Muscle layer of colon (tissue), 2 donors: ENCODE results near the gene ID2.

Source experiments
- H3K27ac ChIP-seq: one replicate; pipeline ENCODE4 v1.7.0; 2013; ENCODE audit warnings: low read depth, mild to moderate bottlenecking, low read length, moderate library complexity
- H3K27me3 ChIP-seq, 2 donors: one replicate each; pipeline ENCODE4 v1.7.0; 2013; ENCODE audit warnings: low read length in 2 of 2, mild to moderate bottlenecking in 2 of 2; ENCODE audit not compliant: insufficient read depth in 2 of 2, control insufficient read depth in 1 of 2
- H3K36me3 ChIP-seq: one replicate; pipeline ENCODE4 v1.7.0; 2013; ENCODE audit warnings: mild to moderate bottlenecking, low read length; ENCODE audit not compliant: insufficient read depth
- H3K4me1 ChIP-seq: one replicate; pipeline ENCODE4 v1.7.0; 2013; ENCODE audit warnings: mild to moderate bottlenecking, low read length; ENCODE audit not compliant: insufficient read depth
- H3K4me3 ChIP-seq, 2 donors: one replicate each; pipeline ENCODE4 v1.7.0; 2013; ENCODE audit warnings: low read length in 2 of 2, low read depth in 1 of 2, mild to moderate bottlenecking in 1 of 2, moderate library complexity in 1 of 2
- H3K9ac ChIP-seq: one replicate; pipeline ENCODE4 v1.7.0; 2013; ENCODE audit warnings: low read length
- H3K9me3 ChIP-seq: one replicate; pipeline ENCODE4 v1.7.0; 2013; ENCODE audit warnings: mild to moderate bottlenecking, low read length
- donor health status: abdominal sarcoma.
- donor health status: Adenocarcinoma of cecum.

The ID2 gene

GRCh38 chr2:8701681-8702379 lies 20.0 kb downstream of the ID2 start:
- Histone ChIP-seq H3K9me3 (no peaks in the 10 kb centered on the region), H3K27me3 (no peaks in the 10 kb centered on the region), H3K4me3 (no peak overlapping the region), H3K9ac (no peak overlapping the region), H3K27ac (no peak overlapping the region), H3K4me1 (no peaks in the 10 kb centered on the region), H3K36me3 (no peaks in the 10 kb centered on the region)

GRCh38 chr2:8704906-8705305 lies 23.1 kb downstream of the ID2 start:
- Histone ChIP-seq H3K4me1 (no peaks in the 10 kb centered on the region), H3K36me3 (no peaks in the 10 kb centered on the region), H3K27me3 (no peaks in the 10 kb centered on the region), H3K4me3 (no peak overlapping the region), H3K9ac (no peak overlapping the region), H3K27ac (no peak overlapping the region), H3K9me3 (no peaks in the 10 kb centered on the region)

- no peak overlapping the region for H3K27ac ChIP-seq
- no peaks in the 10 kb centered on the region for H3K27me3 ChIP-seq
- H3K9ac ChIP-seq: no peak overlapping the region
- H3K9me3 ChIP-seq: no peaks in the 10 kb centered on the region
- H3K4me1 ChIP-seq: no peaks in the 10 kb centered on the region
- H3K36me3 ChIP-seq: no peaks in the 10 kb centered on the region
- no peak overlapping the region for H3K4me3 ChIP-seq
Measured at GRCh38 chr2:8709611-8710010, 27.8 kb downstream of the ID2 start.

- Histone ChIP-seq H3K9ac (no peak overlapping the region), H3K36me3 (no peaks in the 10 kb centered on the region), H3K9me3 (no peaks in the 10 kb centered on the region), H3K4me1 (no peaks in the 10 kb centered on the region), H3K4me3 (no peak overlapping the region), H3K27me3 (no peaks in the 10 kb centered on the region), H3K27ac (no peak overlapping the region)
Measured at GRCh38 chr2:8710951-8711350, 29.1 kb downstream of the ID2 start.

DNA sequence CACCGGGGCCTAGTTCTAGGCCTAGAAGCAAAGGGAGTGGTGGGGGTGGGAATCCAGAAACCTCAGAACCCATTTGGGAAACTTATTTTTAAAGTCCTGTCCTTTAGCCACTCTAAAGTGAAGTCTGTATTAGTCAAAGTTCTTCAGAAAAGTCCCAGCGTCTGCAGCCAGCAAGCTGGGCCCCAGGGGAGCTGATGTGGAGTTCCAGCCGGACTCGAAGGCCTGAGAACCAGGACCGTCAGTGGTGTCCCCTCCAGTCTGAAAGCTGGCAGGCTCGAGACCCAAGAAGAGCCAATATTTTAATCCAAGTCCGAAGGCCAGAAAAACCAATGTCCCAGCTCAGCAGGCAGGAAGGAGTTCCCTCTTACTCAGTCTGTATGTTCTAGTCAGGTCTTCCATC lies 32.4 kb downstream of the ID2 start:
- H3K4me3 ChIP-seq: no peak overlapping the region
- no peak overlapping the region for H3K27ac ChIP-seq
- H3K4me1 ChIP-seq: no peaks in the 10 kb centered on the region
- no peaks in the 10 kb centered on the region for H3K9me3 ChIP-seq
- no peaks in the 10 kb centered on the region for H3K36me3 ChIP-seq
- no peaks in the 10 kb centered on the region for H3K27me3 ChIP-seq
- no peak overlapping the region for H3K9ac ChIP-seq

- Histone ChIP-seq H3K9ac (no peak overlapping the region), H3K9me3 (no peaks in the 10 kb centered on the region), H3K4me1 (no peaks in the 10 kb centered on the region), H3K36me3 (no peaks in the 10 kb centered on the region), H3K4me3 (no peak overlapping the region), H3K27me3 (no peaks in the 10 kb centered on the region), H3K27ac (no peak overlapping the region)
Measured at GRCh38 chr2:8714971-8715370, 33.1 kb downstream of the ID2 start.

GRCh38 chr2:8719528-8719927 lies 37.7 kb downstream of the ID2 start:
- Histone ChIP-seq H3K9me3 (no peaks in the 10 kb centered on the region), H3K27ac (no peak overlapping the region), H3K27me3 (no peaks in the 10 kb centered on the region)

DNA sequence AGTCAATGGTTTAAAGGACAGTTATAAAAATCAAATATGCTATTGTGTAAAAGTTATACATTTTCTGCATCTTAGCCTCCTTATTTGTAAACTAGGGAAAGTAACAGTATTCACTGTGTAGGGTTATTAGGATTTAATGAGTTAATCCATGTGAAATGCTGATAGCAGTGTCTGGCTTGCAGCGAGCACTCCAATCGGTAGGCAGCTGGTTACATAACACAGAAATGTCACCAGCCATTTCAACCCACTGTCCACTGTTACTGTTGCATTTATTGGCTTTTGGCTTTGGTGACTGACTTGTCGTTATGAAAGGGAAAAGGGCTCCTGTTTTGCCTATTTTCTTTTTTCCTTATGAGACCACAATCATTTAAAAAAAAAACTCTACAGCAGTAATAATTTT lies 38.9 kb downstream of the ID2 start:
- Histone ChIP-seq H3K27ac (no peak overlapping the region), H3K36me3 (no peaks in the 10 kb centered on the region), H3K4me1 (no peaks in the 10 kb centered on the region), H3K27me3 (no peaks in the 10 kb centered on the region), H3K9ac (no peak overlapping the region), H3K9me3 (no peaks in the 10 kb centered on the region), H3K4me3 (no peak overlapping the region)

More at GRCh38 chr2:8719528-8719927, 37.7 kb downstream of the ID2 start:
- H3K36me3 ChIP-seq: no peaks in the 10 kb centered on the region
- H3K4me3 ChIP-seq: no peak overlapping the region
- no peaks in the 10 kb centered on the region for H3K4me1 ChIP-seq
- no peak overlapping the region for H3K9ac ChIP-seq

DNA sequence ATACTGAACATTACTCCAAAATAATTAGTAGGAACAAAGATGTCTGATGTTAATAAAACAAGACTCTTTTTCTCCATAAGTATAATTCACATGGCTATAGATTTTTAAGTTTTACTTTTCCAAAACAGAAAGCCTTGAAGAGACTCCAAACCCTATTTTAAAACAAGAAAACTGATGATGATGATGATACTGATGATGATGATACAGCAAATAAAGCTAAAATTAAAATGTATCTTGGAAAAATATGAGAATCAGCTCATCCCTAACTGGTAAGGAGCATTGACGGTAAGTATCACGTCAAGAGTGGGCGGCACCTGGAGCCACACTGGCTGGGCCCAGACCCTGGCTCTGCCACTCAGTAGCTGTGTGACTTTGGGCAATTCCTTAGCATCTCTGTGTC lies 39.6 kb downstream of the ID2 start:
- no peaks in the 10 kb centered on the region for H3K27me3 ChIP-seq
- no peak overlapping the region for H3K4me3 ChIP-seq
- H3K9me3 ChIP-seq: no peaks in the 10 kb centered on the region
- no peak overlapping the region for H3K9ac ChIP-seq
- H3K4me1 ChIP-seq: no peaks in the 10 kb centered on the region
- H3K36me3 ChIP-seq: no peaks in the 10 kb centered on the region
- no peak overlapping the region for H3K27ac ChIP-seq

- H3K4me1 ChIP-seq: no peaks in the 10 kb centered on the region
- H3K9me3 ChIP-seq: no peaks in the 10 kb centered on the region
- no peak overlapping the region for H3K27ac ChIP-seq
Measured at GRCh38 chr2:8722986-8723385, 41.1 kb downstream of the ID2 start.

DNA sequence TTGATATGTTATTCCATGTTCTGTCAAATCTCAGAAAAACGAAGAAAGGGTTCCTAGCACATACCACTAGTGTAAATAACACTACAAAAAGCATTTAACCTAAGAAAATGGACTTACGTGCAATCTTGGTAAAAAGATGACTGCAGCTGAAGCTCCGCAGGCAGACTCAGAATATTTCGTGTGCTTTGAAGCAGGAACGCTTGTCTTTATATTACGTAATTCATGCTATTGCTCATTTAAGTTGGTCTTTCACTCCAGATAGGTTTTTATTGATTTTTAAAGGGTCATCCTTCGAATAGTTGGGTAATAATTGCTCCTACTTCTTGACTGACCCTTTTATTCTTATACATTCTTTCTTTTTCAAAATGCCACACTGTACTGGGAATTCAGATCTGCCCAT lies 44.0 kb downstream of the ID2 start:
- no peak overlapping the region for H3K4me3 ChIP-seq
- H3K27me3 ChIP-seq: no peaks in the 10 kb centered on the region
- no peak overlapping the region for H3K9ac ChIP-seq
- no peaks in the 10 kb centered on the region for H3K9me3 ChIP-seq
- H3K4me1 ChIP-seq: no peaks in the 10 kb centered on the region
- H3K27ac ChIP-seq: no peak overlapping the region
- H3K36me3 ChIP-seq: peaks cover 25% of the 10 kb centered on the region

More at GRCh38 chr2:8722986-8723385, 41.1 kb downstream of the ID2 start:
- Histone ChIP-seq H3K9ac (no peak overlapping the region), H3K27me3 (no peaks in the 10 kb centered on the region), H3K4me3 (no peak overlapping the region), H3K36me3 (peaks cover 3% of the 10 kb centered on the region)

- H3K27ac ChIP-seq: no peak overlapping the region
- no peaks in the 10 kb centered on the region for H3K27me3 ChIP-seq
- H3K36me3 ChIP-seq: peaks cover 49% of the 10 kb centered on the region
- H3K4me1 ChIP-seq: no peaks in the 10 kb centered on the region
- H3K9ac ChIP-seq: no peak overlapping the region
- no peak overlapping the region for H3K4me3 ChIP-seq
- no peaks in the 10 kb centered on the region for H3K9me3 ChIP-seq
Measured at GRCh38 chr2:8728305-8729015, 46.6 kb downstream of the ID2 start.
